ENCODE measurements around the gene GRM1.

DNA sequence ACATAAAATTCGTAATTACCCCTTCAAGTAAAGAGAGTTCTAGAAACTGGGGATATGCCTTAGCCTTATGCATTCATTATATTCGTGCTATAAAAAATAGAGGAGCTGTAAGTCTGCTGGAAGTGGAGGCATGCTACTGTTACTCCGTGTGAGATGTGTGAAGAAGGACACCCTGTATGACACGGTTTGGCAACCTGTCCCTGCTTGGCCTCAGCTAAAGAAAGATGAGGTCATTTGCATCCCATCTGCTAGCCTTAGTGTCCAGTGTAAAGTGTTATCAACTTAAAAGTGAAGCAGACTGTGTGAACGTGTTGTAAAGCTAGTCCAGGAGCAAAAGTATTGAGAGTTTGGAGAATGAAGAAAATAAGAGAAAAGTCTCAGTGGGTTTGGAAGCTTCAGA lies 379.7 kb downstream of the GRM1 start:
- TF ChIP-seq, protein P1, sequence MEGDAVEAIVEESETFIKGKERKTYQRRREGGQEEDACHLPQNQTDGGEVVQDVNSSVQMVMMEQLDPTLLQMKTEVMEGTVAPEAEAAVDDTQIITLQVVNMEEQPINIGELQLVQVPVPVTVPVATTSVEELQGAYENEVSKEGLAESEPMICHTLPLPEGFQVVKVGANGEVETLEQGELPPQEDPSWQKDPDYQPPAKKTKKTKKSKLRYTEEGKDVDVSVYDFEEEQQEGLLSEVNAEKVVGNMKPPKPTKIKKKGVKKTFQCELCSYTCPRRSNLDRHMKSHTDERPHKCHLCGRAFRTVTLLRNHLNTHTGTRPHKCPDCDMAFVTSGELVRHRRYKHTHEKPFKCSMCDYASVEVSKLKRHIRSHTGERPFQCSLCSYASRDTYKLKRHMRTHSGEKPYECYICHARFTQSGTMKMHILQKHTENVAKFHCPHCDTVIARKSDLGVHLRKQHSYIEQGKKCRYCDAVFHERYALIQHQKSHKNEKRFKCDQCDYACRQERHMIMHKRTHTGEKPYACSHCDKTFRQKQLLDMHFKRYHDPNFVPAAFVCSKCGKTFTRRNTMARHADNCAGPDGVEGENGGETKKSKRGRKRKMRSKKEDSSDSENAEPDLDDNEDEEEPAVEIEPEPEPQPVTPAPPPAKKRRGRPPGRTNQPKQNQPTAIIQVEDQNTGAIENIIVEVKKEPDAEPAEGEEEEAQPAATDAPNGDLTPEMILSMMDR (conservative IDR thresholded peaks at IDR 0.05 in 1 of 2, IDR thresholded peaks at IDR 0.05 in 1 of 2; ENCODE audit: low read depth in 1 of 2, low read length in 2 of 2): no peak
- TF ChIP-seq EZH2 (IDR thresholded peaks at IDR 0.05; ENCODE audit: low read length, missing control alignments): no peak
